ENCODE data around the gene MRPS33.

Gene MRPS33

DNA sequence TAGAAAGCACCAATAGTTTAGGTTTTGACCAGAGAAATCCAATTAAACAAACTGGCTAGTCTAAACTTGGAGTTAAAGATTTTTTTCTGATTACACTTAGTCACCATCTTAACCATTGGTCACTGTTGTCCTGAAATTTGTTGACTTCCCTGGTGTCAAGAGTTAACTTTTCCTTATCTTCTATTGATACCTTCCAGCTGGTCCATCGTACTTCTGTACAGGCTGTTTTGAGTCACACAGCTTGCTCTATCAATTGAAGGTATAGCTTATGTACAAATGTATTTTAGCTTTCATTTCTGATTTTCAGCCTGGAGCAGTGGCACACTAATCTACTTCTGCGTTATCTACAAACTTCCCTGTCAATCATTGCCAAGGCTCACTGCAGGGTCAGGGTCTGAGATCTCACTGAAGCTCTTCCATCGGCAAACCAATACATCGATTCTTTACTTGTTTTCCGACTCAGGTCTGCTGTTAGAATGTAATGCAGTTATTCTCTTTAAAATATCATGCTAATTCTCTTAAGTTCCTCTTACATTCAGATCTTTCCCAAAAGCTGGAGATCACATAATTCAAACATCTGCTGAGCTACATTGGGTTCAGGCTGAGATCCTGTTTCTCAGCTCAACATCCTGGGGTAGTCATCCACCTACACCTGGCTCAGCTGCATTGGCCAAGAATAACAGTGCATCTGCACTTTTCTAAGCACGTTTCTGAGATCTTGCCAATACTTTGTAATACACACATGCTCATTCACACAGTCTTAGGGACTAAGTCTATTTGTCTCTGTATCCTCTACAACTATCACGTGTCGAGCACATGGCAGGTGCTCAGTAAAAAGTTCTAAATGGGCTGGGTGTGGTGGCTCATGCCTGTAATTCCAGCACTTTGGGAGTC, 11.3 kb downstream of the MRPS33 start:
- in situ Hi-C loops (cut with HindIII; ENCODE audit: low pct_ligation_motif_present, low sequenced_read_pairs), result no loop called here
- Histone ChIP-seq H3K27ac (no peak overlapping the region), H3K4me3 (ENCODE audit: low read depth, low read length) (no peak overlapping the region), H3K27me3 (replicated peaks) (no peaks in the 10 kb centered on the region), H3K36me3 (replicated peaks) (no peaks in the 10 kb centered on the region)
- no peak for TF ChIP-seq CTCF (IDR thresholded peaks at IDR 0.05; ENCODE audit: low read depth, low read length, missing control alignments)
- no peak for DNase-seq

DNA sequence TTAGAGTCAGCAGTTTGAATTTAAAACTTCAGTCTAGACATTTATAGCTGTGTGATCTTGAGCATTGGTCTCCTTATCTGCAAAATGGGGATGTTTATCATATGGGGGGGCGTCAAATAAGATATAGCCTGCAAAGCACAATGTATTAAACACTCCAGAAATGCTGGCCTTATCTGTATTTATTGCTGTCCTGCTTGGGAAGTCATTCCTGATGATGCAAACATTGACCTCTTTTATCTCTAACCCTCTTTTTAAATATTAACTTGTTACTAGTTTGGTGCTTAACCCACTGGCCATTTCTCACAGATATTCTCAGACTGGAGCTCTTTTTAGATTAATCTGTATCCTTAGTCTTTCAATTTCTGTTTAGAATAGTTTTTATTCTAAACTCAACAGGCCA, 13.2 kb downstream of the MRPS33 start:
- Histone ChIP-seq H3K36me3 (replicated peaks) (no peaks in the 10 kb centered on the region), H3K4me3 (ENCODE audit: low read depth, low read length) (no peak overlapping the region), H3K27me3 (replicated peaks) (no peaks in the 10 kb centered on the region), H3K27ac (no peak overlapping the region)
- in situ Hi-C loops (cut with HindIII; ENCODE audit: low pct_ligation_motif_present, low sequenced_read_pairs), result no loop called here
- no peak for TF ChIP-seq CTCF (IDR thresholded peaks at IDR 0.05; ENCODE audit: low read depth, low read length, missing control alignments)
- no peak for DNase-seq

GRCh38 chr7:141001122-141001521, 13.6 kb downstream of the MRPS33 start:
- Histone ChIP-seq H3K27me3 (replicated peaks) (no peaks in the 10 kb centered on the region), H3K4me3 (ENCODE audit: low read depth, low read length) (no peak overlapping the region), H3K27ac (no peak overlapping the region), H3K36me3 (replicated peaks) (no peaks in the 10 kb centered on the region)
- no peak for DNase-seq
- in situ Hi-C loops (cut with HindIII; ENCODE audit: low pct_ligation_motif_present, low sequenced_read_pairs), result no loop called here
- TF ChIP-seq CTCF (IDR thresholded peaks at IDR 0.05; ENCODE audit: low read depth, low read length, missing control alignments), result no peak

- Histone ChIP-seq H3K4me3 (ENCODE audit: low read depth, low read length) (no peak overlapping the region), H3K27ac (no peak overlapping the region), H3K27me3 (replicated peaks) (no peaks in the 10 kb centered on the region), H3K36me3 (replicated peaks) (no peaks in the 10 kb centered on the region)
- TF ChIP-seq CTCF (IDR thresholded peaks at IDR 0.05; ENCODE audit: low read depth, low read length, missing control alignments), result no peak
- no peak for DNase-seq
- in situ Hi-C loops (cut with HindIII; ENCODE audit: low pct_ligation_motif_present, low sequenced_read_pairs), result no loop called here
Measured at GRCh38 chr7:140998715-140999114, 16.0 kb downstream of the MRPS33 start.

GRCh38 chr7:140992422-140992821, 22.3 kb downstream of the MRPS33 start:
- DNase-seq, result no peak
- H3K27me3 ChIP-seq (replicated peaks), result no peaks in the 10 kb centered on the region
- in situ Hi-C loops (cut with HindIII; ENCODE audit: low pct_ligation_motif_present, low sequenced_read_pairs), result no loop called here
- no peak overlapping the region for H3K4me3 ChIP-seq (ENCODE audit: low read depth, low read length)
- TF ChIP-seq CTCF (IDR thresholded peaks at IDR 0.05; ENCODE audit: low read depth, low read length, missing control alignments), result no peak
- no peak overlapping the region for H3K27ac ChIP-seq
- H3K36me3 ChIP-seq (replicated peaks), result no peaks in the 10 kb centered on the region
